GM19438 (cell line): ENCODE results near the gene CDC25B.

Experiments
- ATAC-seq: cut with Tn5 transposase; IDR thresholded peaks from one replicate; pipeline ENCODE4 v1.9.1; 2021; ENCODE audit warnings: low read depth; ENCODE audit not compliant: unreplicated experiment

CDC25B gene

GRCh38 chr20:3802524-3803239 lies 6.6 kb downstream of the CDC25B start:
- no peak for ATAC-seq

- ATAC-seq = no peak
These were observed 7.2 kb downstream of the CDC25B start for GRCh38 chr20:3803289-3803688.

GRCh38 chr20:3803854-3804253 lies 7.7 kb downstream of the CDC25B start:
- ATAC-seq = no peak

- ATAC-seq = no peak
These were observed 8.2 kb downstream of the CDC25B start for GRCh38 chr20:3804254-3804751.

- ATAC-seq = no peak
These were observed 8.7 kb downstream of the CDC25B start for GRCh38 chr20:3804781-3805180.

GRCh38 chr20:3808544-3808943 lies 12.4 kb downstream of the CDC25B start:
- no peak for ATAC-seq

GRCh38 chr20:3811467-3812258 lies 15.6 kb downstream of the CDC25B start:
- ATAC-seq = no peak

GRCh38 chr20:3812259-3812681 lies 16.2 kb downstream of the CDC25B start:
- ATAC-seq = no peak

- ATAC-seq = no peak
These were observed 17.1 kb downstream of the CDC25B start for GRCh38 chr20:3812975-3813847.

- ATAC-seq = no peak
These were observed 17.9 kb downstream of the CDC25B start for GRCh38 chr20:3813848-3814581.

GRCh38 chr20:3814928-3815495 lies 18.9 kb downstream of the CDC25B start:
- ATAC-seq = no peak

- no peak for ATAC-seq
These were observed 19.7 kb downstream of the CDC25B start for GRCh38 chr20:3815703-3816315.

- ATAC-seq = no peak
These were observed 22.3 kb downstream of the CDC25B start for GRCh38 chr20:3818155-3819151.

- no peak for ATAC-seq
These were observed 23.4 kb downstream of the CDC25B start for GRCh38 chr20:3819411-3820047.

- ATAC-seq = peak; percentile 82
These were observed 24.2 kb downstream of the CDC25B start, which contains the start of gene AP5S1 for GRCh38 chr20:3820048-3820900. AP5S1 (plus strand) TSS chr20:3820547; CDS start chr20:3822118, 1,571 bp downstream.

GRCh38 chr20:3820901-3821727 lies 25.0 kb downstream of the CDC25B start:
- ATAC-seq = no peak
